HepG2 (cell line): ENCODE measurements around the gene KIAA1549. TPM values are rescaled to one million over a fixed set of nuclear protein-coding genes. Genes with fewer than 3 reads are reported as not detected.

ENCODE experiments used
- HNRNPLL ChIP-seq: fragments of 200-400 bp; formaldehyde crosslinking; IDR thresholded peaks from 2 replicates; pipeline ENCODE4 v1.6.1; 2017; ENCODE audit warnings: mild to moderate bottlenecking, low read depth, low read length; ENCODE audit not compliant: poor library complexity, severe bottlenecking
- ISX ChIP-seq: sonication (generic); formaldehyde crosslinking; conservative IDR thresholded peaks from 2 replicates; pipeline ENCODE4 v1.5.0; 2020; ENCODE audit warnings: missing genetic modification reagents
- MAF1 ChIP-seq: sonication (generic); formaldehyde crosslinking; IDR thresholded peaks from 2 replicates; pipeline ENCODE4 v1.5.0; 2020; ENCODE audit warnings: missing genetic modification reagents, borderline replicate concordance
- SMYD3 ChIP-seq: sonication (generic); formaldehyde crosslinking; IDR thresholded peaks from 2 replicates; pipeline ENCODE4 v1.8.1; 2023; ENCODE audit warnings: mild to moderate bottlenecking, missing genetic modification reagents
- SRY ChIP-seq: sonication (generic); formaldehyde crosslinking; IDR thresholded peaks from 2 replicates; pipeline ENCODE4 v1.8.0; 2022; ENCODE audit warnings: mild to moderate bottlenecking, missing genetic modification reagents
- TAF1 ChIP-seq: sonication (generic); formaldehyde crosslinking; IDR thresholded peaks from 2 replicates; pipeline ENCODE4 v1.4.0; 2020; ENCODE audit warnings: missing genetic modification reagents
- YEATS4 ChIP-seq: sonication (generic); formaldehyde crosslinking; IDR thresholded peaks from 2 replicates; pipeline ENCODE4 v1.4.0; 2020; ENCODE audit warnings: missing genetic modification reagents, borderline replicate concordance
- ZNF234 ChIP-seq: sonication (generic); formaldehyde crosslinking; conservative IDR thresholded peaks from 2 replicates; pipeline ENCODE4 v1.5.1; 2020; ENCODE audit warnings: mild to moderate bottlenecking, missing genetic modification reagents
- ZNF292 ChIP-seq: sonication (generic); formaldehyde crosslinking; IDR thresholded peaks from 2 replicates; pipeline ENCODE4 v1.8.1; 2022; ENCODE audit warnings: mild to moderate bottlenecking, low read depth, missing genetic modification reagents, borderline replicate concordance
- ZNF501 ChIP-seq: sonication (generic); formaldehyde crosslinking; IDR thresholded peaks from 2 replicates; pipeline ENCODE4 v1.5.1; 2020; ENCODE audit warnings: mild to moderate bottlenecking, moderate library complexity, missing genetic modification reagents
- ZNF605 ChIP-seq: sonication (generic); formaldehyde crosslinking; IDR thresholded peaks from 2 replicates; pipeline ENCODE4 v1.8.0; 2022; ENCODE audit warnings: mild to moderate bottlenecking, missing genetic modification reagents
- ZNF724P ChIP-seq: sonication (generic); formaldehyde crosslinking; IDR thresholded peaks from 2 replicates; pipeline ENCODE4 v1.8.0; 2022; ENCODE audit warnings: missing genetic modification reagents, borderline replicate concordance
- ZNF772 ChIP-seq: sonication (generic); formaldehyde crosslinking; IDR thresholded peaks from 2 replicates; pipeline ENCODE4 v1.5.0; 2020; ENCODE audit warnings: mild to moderate bottlenecking, missing genetic modification reagents
- polyA plus RNA-seq, 8 experiments: library from polyadenylated mRNA; depleted of rRNA in 3 of 8; stranded (reverse) in 7 of 8; unstranded in 1 of 8; fragments of >200 nt; fragmentation: Illumina TruSeq in 4 of 8; extraction: Trizol in 4 of 8; gene quantifications; 2 replicates each; pipeline versions ENCODE4 v1.2.1 to v1.2.3, GENCODE V29; 2011 to 2016; ENCODE audit warnings: low read depth in 4 of 8, missing spikeins in 1 of 8, mixed read lengths in 1 of 8; ENCODE audit not compliant: insufficient read depth in 1 of 8
- total RNA-seq, 5 experiments: library from RNA; depleted of rRNA; stranded (reverse); fragments of >200 nt; fragmentation: Illumina TruSeq; extraction: Trizol; gene quantifications; 2 replicates each; pipeline ENCODE4 v1.2.3, GENCODE V29; 2016; ENCODE audit warnings: low read depth in 1 of 5
- TF ChIP-seq, protein P1 (sequence below): sonication (generic); formaldehyde crosslinking; IDR thresholded peaks from 2 replicates; pipeline ENCODE4 v1.4.0; 2020; ENCODE audit warnings: missing genetic modification reagents, borderline replicate concordance
- TF ChIP-seq, protein P2 (sequence below): IDR thresholded peaks from 2 replicates; pipeline ENCODE4 v1.6.1; 2016; ENCODE audit warnings: low read depth
- TF ChIP-seq, protein P3 (sequence below): sonication (generic); formaldehyde crosslinking; IDR thresholded peaks from 2 replicates; pipeline ENCODE4 v1.5.1; 2020; ENCODE audit warnings: missing genetic modification reagents, mild to moderate bottlenecking, borderline replicate concordance
- TF ChIP-seq, protein P4 (sequence below): sonication (generic); formaldehyde crosslinking; IDR thresholded peaks from 2 replicates; pipeline ENCODE4 v1.4.0; 2020; ENCODE audit warnings: missing genetic modification reagents, borderline replicate concordance

The KIAA1549 gene
- total and polyA plus RNA-seq, 2 of the 13 experiments (the other 11 are each of a cell fraction or from before 2014, with no cell fraction given), result 1.1 to 1.8 TPM

DNA sequence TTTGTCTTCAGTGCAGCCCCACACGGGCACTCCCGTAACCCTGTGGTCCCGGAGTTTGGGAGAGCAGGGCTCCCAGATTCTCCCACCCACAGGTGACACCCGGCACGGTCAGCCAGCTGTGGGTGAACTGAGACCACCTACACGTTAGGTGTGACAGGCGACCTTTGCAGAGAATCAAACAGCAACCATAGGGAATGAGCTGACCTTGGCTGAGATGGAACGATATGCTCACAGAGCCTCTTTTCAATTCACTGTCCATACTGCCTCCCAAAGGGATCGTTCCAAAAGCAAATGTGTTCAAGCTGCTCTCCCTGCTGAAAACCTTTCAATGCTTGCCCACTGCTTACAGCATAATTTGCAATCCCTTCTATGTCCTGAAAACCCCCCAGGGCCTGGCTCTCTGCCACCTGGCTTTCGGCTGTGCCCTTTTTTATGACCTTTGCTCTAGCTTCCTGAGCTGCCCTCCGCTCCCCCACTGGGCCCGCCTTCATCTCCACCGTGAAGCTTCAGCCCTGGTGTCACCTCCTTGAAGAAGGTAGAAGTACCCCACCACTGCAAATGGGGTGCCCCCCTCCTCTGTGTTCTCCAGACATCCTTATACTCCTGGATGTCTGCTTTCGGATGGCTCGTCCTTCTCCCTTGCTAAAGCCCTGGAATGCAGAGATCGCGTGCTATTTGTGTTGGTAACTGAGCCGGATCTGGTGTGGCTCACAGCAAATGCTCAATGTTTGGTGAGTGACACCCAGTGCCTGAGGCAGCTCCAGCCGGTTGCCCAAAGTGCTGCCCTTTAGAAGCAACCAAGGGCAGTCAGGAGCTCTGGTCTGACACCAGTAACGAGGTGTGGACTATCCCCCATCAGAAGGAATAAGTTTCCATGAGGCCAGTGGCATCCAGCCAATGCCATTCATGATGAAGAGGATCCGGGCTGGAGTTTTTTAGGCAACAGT lies 90.4 kb downstream of the KIAA1549 start (continued):
- TF ChIP-seq, protein P1, sequence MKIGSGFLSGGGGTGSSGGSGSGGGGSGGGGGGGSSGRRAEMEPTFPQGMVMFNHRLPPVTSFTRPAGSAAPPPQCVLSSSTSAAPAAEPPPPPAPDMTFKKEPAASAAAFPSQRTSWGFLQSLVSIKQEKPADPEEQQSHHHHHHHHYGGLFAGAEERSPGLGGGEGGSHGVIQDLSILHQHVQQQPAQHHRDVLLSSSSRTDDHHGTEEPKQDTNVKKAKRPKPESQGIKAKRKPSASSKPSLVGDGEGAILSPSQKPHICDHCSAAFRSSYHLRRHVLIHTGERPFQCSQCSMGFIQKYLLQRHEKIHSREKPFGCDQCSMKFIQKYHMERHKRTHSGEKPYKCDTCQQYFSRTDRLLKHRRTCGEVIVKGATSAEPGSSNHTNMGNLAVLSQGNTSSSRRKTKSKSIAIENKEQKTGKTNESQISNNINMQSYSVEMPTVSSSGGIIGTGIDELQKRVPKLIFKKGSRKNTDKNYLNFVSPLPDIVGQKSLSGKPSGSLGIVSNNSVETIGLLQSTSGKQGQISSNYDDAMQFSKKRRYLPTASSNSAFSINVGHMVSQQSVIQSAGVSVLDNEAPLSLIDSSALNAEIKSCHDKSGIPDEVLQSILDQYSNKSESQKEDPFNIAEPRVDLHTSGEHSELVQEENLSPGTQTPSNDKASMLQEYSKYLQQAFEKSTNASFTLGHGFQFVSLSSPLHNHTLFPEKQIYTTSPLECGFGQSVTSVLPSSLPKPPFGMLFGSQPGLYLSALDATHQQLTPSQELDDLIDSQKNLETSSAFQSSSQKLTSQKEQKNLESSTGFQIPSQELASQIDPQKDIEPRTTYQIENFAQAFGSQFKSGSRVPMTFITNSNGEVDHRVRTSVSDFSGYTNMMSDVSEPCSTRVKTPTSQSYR (CRISPR knock-in tag), result no peak; the same call in 1 of the 2 replicates
- no peak for TF ChIP-seq ZNF234
- TF ChIP-seq SRY (CRISPR knock-in tag), result no peak
- no peak for TF ChIP-seq ISX (CRISPR knock-in tag)
- TF ChIP-seq ZNF724P (CRISPR knock-in tag), result no peak
- peak; percentile 19; the same call in 1 of the 2 replicates for TF ChIP-seq ZNF772
- peak; percentile 45; the same call in 1 of the 2 replicates for TF ChIP-seq ZNF292 (CRISPR knock-in tag)
- TF ChIP-seq YEATS4 (CRISPR knock-in tag), result peak; percentile 33; the same call in 1 of the 2 replicates
- TF ChIP-seq SMYD3, result 0 out of 2 replicates have a peak, but pooled peaks have one; percentile 24
- TF ChIP-seq, protein P2, sequence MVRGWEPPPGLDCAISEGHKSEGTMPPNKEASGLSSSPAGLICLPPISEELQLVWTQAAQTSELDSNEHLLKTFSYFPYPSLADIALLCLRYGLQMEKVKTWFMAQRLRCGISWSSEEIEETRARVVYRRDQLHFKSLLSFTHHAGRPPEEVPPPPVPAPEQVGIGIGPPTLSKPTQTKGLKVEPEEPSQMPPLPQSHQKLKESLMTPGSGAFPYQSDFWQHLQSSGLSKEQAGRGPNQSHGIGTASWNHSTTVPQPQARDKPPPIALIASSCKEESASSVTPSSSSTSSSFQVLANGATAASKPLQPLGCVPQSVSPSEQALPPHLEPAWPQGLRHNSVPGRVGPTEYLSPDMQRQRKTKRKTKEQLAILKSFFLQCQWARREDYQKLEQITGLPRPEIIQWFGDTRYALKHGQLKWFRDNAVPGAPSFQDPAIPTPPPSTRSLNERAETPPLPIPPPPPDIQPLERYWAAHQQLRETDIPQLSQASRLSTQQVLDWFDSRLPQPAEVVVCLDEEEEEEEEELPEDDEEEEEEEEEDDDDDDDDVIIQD, result no peak
- TF ChIP-seq, protein P3, sequence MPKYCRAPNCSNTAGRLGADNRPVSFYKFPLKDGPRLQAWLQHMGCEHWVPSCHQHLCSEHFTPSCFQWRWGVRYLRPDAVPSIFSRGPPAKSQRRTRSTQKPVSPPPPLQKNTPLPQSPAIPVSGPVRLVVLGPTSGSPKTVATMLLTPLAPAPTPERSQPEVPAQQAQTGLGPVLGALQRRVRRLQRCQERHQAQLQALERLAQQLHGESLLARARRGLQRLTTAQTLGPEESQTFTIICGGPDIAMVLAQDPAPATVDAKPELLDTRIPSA (CRISPR knock-in tag), result no peak
- peak; percentile 79; the same call in 1 of the 2 replicates for TF ChIP-seq ZNF501 (CRISPR knock-in tag)
- TF ChIP-seq ZNF605, result 0 out of 2 replicates have a peak, but pooled peaks have one; percentile 53
- no peak for TF ChIP-seq HNRNPLL
- TF ChIP-seq, protein P4, sequence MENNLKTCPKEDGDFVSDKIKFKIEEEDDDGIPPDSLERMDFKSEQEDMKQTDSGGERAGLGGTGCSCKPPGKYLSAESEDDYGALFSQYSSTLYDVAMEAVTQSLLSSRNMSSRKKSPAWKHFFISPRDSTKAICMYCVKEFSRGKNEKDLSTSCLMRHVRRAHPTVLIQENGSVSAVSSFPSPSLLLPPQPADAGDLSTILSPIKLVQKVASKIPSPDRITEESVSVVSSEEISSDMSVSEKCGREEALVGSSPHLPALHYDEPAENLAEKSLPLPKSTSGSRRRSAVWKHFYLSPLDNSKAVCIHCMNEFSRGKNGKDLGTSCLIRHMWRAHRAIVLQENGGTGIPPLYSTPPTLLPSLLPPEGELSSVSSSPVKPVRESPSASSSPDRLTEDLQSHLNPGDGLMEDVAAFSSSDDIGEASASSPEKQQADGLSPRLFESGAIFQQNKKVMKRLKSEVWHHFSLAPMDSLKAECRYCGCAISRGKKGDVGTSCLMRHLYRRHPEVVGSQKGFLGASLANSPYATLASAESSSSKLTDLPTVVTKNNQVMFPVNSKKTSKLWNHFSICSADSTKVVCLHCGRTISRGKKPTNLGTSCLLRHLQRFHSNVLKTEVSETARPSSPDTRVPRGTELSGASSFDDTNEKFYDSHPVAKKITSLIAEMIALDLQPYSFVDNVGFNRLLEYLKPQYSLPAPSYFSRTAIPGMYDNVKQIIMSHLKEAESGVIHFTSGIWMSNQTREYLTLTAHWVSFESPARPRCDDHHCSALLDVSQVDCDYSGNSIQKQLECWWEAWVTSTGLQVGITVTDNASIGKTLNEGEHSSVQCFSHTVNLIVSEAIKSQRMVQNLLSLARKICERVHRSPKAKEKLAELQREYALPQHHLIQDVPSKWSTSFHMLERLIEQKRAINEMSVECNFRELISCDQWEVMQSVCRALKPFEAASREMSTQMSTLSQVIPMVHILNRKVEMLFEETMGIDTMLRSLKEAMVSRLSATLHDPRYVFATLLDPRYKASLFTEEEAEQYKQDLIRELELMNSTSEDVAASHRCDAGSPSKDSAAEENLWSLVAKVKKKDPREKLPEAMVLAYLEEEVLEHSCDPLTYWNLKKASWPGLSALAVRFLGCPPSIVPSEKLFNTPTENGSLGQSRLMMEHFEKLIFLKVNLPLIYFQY (CRISPR knock-in tag), result no peak
- TF ChIP-seq TAF1, result peak; percentile 27; the same call in 1 of the 2 replicates
- no peak for TF ChIP-seq MAF1 (CRISPR knock-in tag)
